HG02763 (cell line): Measurements from ENCODE around the gene ATP7B.

Source experiments
- ATAC-seq: cut with Tn5 transposase; IDR thresholded peaks from one replicate; pipeline ENCODE4 v1.9.1; 2021; ENCODE audit warnings: mild to moderate bottlenecking, moderate library complexity; ENCODE audit not compliant: unreplicated experiment

ATP7B gene

DNA sequence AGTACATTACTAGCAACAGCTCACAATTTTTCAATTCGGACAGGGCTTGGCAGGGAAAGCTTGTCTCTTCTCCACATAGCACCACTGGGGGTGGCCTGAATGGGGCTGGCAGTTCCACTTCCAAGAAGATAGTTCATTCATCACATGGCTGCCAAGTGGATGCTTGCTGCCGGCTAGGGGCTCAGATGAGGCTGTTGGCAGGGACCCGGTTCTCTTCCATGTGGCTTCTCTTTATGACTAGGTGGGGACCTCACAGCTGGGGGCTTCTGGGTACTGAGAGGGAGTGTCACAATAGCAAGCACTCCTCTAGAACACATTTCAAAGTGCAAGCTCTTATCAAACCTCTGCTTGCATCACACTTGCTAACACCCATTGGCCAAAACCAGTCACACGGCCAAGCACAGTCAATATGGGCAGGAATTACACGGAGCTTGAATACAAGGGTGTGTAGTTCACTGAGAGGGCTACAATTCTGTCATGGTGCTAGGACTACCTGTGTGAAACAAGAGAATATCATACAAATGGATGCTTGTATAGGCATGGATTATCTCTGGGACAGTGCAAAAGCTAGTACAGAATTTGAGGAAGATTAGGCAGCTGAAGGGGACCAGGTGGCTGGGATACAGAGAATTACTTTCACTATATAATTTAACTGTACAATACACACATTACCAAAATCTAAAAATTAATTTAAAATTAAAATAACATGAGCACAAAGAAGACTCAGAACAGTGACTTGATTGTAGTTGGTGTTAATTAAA is 32.3 kb downstream of the ATP7B start:
- no peak for ATAC-seq

DNA sequence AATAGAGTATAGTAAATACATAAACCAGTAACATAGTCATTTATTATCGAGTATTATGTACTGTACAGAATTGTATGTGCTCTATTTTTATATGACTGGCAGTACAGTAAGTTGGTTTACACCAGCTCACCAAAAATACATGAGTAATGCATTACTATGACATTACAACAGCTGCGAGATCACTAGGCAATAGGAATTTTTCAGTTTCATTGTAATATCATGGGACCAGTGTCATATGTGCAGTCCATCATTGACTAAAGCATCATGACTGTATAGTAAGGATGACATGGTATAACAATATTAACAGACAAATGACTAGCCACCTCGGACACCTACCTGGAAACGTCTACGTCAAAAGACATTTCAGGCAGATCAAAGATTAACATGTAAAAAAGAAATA is 33.6 kb downstream of the ATP7B start:
- no peak for ATAC-seq

DNA sequence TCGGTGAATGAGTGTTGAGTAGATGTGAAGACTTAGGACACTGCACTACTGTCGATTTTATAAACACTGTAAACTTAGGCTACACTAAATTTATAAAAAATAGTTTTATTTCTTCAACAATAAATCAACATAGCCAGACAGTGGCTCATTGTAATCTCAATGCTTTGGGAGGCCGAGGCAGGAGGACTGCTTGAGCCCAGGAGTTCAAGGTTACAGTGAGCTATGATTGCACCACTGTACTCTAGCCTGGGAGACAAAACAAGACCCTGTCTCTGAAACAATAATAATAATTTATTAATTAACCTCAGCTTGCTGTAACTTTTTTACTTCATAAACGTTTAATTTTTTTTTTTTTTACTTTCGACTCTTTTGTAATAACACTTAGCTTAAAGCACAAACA is 34.4 kb downstream of the ATP7B start:
- ATAC-seq: no peak

DNA sequence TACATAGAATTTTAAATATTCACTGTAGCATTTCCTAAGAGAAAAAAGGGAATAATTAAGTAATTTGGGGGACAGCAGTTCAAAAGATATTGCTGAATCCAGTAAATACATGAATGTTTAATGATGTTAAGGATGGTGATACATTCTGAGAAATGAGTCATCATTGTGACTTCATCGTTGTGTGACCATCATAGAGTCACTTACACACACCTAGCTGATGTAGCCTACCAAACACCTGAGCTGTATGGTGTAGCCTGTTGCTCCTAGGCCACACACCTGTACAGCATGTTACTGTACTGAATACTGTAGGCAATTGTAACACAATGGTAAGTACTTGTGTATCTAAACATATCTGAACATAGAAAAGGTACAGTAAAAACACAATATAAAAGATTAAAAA is 34.8 kb downstream of the ATP7B start:
- ATAC-seq: no peak

DNA sequence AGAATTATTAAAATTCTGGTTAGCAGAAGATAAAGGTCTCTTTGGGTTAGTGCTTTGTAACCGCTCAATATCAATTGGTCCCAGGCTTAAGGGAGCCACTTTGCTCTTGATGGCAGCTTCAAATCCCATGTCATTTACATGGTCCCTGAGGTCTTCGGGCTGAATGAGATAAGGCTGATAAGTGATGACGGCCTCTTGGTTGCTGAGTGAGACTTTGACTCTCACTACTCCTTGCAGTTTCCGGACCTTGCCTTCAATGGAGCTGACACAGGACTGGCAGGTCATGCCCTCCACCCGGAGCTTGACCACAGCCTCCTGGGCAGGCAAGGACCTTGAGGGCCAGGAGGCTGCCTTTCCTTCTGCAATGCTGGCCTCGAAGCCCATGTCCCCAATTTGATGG is 36.8 kb downstream of the ATP7B start:
- no peak for ATAC-seq

DNA sequence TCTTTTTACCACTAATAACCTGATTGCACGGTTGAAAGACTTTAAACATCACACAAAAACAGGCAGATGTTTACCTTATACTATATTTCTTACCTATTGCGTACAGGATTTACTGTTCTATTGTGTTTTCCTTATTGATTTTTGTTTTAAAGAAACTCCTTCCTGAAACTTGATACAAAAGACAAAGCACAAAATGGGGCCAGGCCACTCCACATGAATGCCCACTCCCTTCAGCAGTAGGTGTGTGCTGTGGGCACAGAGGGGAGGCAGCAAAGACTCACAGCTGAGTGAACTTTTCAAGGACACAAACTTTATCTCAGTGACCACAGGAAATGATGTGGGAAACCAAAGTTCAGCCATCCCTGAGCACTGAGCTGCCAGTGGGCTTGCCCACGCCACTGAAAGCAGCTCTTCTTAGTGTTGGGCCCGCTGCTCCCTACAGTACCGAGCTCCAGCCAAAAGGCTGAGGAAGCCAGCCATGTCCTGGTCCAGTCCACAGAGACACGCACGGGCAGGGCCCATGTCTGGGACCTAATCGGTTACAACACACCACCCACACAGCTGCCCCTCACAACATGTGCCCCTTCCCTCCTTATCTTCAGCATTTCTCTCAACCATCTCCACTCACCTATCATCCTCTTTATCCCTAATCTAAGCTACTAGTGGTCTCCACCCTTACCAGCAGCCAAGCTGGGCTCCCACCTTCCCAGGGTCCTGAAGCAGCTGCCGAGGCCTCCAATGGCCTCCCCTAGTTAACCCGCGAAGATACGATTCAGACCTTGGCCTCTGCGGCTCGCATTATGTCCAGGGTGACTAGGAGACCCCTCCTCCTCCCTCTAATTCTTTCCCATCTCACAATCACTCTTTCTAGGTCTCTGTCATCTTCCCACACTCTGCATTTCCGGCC is 39.5 kb downstream of the ATP7B start:
- no peak for ATAC-seq

DNA sequence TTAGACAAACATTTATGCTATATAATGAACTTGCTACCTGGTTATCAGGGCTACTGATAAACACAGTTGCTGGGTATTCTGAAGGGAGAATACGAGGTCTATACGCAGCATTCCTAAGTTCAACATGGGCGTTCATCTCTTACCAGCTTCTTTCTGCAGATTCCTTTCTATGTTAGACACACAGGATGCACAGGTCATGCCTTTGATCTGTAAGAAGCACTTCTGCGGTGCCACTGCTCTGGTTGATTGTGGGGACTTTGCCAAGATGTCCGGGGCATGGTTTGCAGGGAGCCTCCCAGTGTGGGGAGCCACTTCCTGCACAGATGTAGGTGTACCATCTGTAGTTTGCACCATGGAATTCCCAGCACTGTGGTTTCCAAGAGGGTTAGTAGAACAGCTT is 40.9 kb downstream of the ATP7B start:
- no peak for ATAC-seq

DNA sequence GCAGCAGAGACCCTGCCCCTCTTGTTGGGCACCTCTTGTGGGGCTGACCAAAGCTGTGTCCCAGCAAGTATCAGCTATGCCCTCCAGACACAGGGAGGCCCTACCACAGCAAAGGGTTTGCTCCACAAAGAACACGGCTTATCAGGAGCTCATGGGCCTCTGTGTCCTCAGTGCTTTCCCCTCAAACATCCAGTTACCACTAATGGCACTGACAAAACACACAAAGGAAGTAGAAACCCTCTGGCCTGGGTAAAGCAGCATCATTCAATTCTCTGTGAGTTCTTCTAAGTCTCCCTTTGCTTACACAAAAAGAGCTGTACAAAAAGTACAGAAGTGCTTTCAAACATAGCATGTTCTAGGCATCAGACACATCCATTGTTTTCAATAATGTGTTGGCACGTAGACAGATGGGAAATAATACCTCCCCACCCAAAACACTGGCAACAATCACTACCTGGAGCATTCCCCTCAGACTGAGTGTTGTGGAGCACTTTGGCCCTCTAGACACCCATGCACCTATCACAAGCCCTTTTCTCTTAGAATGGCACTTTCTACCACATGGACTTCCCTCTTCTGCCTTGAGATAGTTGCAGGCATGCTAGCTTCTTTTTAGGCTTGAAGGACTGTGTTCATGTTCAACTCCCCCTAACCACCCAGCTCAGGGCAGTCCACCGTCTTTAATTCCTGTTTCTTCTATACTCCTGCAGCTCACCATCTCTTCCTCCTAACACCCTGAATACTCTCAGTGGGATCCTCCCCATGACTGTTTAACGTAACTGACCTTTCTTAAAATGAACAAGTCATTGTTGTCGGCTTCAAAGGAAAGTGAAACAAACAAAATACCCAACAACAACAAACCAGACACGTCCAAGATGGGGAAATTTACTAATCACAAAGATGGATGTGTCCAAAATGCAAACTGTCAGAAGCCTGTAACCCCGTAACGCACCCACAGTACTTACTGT is 43.5 kb downstream of the ATP7B start:
- no peak for ATAC-seq

DNA sequence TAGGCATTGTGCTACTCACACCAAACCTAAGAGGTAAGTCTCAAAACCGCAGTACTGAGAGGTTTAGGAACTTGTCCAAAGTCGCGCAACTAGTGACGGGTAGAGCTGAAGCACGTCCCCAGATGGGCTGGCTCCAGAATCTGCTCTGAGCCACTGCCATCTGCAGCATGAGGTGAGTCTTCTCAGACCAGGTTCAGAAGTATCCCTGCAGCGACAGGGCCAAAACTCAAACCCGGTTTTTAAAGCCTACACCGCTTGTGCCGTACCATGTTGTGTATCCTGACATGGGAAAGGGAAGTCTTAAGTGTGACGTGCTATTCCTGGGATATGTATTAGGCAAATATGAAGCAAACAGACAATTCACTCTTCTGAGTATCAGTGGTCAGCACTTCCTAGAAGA is 45.1 kb downstream of the ATP7B start:
- no peak for ATAC-seq

DNA sequence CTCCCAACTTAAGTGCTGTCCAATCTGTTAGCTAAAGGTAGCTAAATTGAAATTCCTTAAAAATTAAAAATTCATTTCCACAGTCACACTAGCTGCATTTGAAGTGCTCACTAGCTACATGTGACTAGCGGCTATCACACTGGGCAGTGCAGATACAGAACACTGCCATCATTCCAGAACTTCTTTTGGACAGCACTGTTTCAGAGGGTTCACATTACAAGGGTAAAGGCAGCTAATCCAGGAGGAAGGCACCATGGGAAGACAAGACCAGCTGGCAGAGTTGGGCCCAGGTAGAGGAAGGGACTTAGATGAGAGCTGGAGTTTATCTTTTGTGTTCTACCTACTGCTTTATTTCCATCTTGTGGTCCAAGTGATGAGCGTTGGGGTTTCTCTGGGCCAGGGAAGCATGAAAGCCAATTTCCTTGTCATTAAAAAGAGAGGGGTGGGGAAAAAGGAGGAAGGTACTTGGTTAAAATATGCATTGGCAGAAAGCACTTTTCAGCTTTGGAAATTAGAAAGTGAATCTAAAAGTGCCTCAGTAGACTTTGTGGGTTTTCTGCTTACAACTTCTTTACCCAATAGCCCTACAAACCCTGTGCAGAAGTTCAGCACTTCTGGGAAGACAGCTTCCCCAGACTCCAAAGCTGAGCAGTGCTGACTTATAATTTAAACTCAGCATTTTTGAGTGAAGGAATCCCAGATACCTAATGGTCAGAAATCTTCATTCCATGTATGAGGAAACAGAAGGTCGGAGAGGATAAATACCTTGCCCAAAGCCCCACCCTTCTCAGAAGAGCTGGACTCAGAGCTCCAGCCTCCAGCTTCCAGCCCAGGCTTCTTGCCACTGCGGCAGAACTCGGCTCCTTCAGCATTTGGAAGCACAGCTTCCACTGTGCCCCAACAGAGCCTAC is 49.5 kb downstream of the ATP7B start:
- ATAC-seq: no peak

DNA sequence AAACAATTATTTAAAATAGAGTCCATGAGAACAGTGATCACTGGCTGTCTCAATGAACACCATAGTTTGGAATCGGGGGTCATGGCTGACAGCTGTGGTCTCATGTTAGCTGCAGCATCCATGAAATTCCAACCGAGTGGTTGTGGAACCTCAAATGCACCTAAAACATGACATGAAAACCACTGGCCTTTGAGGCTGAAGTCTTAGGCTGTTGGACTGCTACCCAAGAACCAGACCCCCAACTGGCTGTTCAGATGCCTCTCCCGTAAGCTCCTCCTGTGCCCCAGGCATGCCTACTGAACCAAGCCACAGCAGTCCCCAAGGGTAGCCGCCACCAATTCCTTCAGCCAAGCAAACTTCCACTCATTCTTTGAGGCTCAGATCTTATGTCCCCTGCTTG is 50.5 kb downstream of the ATP7B start:
- ATAC-seq: no peak

DNA sequence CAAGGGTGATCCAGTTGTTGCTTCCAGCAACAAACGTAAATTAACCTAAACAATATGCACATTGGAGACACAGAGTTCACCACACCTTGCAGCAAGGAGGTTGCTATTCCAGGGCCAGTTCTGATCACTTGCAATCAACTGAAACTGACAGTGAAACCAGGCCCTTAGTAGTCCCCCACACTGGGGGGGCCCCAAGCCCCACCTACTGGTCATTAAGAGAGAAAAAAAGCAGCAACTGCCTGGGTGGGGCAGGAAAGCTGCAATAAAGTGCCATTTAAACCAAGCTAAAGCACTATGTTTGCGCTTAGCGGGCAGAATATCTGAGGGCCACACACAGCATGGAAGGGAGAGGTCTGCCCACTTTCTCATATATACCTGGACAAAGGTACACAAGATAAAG is 51.5 kb downstream of the ATP7B start:
- peak; percentile 78 for ATAC-seq

DNA sequence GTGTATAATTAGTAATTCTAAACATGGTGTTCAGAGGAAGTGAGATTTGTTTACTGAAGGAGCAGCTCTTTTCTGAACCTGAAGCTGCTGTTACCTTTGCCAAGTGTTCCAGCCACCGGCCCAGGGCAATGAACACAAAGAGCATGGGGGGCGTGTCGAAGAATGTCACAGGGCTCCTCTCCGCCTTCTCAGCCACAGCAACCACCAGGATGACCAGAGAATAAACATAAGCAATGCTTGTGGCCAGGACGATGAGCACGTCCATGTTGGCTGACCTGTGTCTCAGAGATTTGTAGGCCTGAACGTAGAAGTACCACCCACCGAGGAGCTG is 53.1 kb downstream of the ATP7B start:
- no peak for ATAC-seq

DNA sequence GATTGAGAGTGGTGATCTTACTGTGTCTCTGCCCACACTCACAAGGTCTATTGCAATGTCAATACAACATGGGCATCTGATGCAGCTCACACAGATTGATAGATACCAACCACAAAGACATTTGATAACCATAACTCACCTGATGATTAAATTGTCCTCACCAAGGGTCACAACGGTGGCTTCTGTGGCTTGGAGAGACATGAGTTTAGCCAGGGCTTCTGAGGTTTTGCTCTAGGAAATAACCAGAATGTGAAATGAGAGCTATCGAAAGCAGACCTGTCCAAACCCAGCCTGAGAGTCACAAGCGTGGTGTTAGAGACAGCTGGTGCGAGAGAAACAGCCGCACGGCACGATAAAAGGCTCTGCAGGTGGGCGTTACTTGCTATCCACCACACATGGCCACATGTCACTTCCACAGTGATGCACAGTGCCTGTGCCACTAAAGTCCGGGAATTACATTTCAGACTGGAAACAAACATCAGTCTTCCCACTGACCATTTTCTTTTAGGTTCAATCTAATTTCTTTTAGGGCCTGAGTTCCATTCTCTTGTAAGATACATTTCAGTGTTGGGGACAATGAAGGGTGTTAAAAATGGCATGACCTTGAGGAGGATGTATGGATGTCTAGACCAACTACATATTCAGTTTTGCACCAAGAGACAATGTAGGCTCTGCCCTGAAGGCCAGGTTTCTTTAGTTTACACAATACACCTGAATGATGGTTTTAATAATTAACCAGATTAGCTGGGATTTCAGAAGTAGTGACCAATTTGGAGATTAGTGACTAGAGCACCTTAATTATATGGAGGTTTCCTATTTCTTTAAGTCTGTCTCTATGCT is 53.7 kb downstream of the ATP7B start:
- no peak for ATAC-seq

DNA sequence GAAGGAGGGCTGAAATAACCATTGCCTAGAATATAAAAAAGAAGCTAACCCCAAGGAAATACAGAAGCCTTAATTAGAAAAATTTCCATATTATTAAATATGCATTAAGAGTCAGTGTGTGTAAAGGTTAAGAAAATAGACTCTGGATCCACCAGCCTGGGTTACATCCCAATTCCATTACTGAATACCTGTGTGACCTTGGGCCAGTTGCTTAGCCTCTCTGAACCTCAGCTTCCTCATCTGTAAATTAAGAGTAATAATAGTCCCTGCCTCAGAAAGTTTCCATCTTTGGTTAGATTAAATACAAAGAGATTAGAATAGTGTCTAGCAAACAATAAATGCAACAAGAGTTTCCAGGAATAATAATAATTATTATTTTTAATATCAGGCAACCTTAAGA is 54.5 kb downstream of the ATP7B start:
- ATAC-seq: no peak

DNA sequence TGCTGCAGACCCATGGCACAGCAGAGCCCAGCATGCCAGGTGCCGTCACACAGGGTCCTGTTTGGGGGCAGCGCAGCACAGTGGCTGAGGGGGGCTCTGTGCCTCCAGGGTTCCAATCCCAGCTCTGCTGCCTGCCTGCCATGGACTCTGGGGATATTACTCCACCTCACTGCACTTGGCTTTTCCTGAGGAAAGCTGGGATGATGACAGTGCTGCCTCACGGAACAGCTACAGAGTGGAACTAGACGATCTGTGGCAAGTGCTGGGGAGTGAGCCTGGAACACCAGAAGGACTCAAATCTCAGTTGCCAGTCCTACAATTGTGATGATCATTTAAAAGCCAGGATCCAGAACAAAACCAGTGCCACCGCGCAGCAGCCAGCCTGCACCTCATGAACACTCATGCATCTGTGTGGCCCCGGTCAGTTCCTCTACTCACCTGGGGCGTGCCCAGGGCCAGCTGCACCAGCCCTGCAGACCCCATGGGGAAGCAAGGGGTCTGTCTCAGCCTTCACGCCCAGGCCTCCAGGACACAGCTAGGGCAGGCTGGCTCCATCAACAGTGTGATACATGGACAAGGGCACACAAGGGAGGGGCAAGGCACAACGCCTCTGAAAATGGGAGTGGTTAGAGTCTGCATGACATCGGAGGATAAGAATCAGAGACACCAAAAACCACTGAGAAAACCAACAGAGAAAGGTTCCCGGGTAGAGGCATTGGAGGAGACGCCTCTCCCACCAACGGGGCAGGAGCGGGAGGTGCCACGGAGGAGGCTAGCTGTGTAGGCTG is 55.2 kb downstream of the ATP7B start:
- no peak for ATAC-seq

DNA sequence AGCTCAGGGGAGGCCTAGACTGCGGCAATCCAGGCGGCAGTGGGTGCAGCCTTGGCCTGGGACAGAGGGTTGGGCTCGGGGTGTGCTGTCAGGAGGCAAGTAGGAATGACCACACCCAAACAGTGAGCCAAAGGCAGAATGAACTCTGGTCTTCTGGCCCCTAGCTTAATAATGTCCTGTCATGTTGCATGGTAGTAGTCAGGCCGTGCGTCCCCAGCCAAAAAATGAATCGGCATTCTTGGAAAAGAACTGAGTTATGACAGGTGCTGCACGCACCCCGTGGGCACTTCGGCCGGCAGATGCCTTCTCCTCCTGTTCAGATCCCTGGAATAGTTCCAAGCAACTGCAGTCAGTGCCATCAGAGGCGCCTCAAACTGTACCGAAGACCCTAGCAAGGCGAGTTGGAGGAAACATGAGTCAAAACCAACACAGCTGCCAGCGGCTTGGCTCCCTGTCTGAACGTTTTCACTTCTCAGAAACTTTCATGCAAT is 55.9 kb downstream of the ATP7B start:
- ATAC-seq: no peak
